LHCN-M2 (cell line): Measurements from ENCODE around the gene TAGLN. TPM values are rescaled to one million over a fixed set of nuclear protein-coding genes. Genes with fewer than 3 reads are reported as not detected.

Source experiments
- DNase-seq: peaks from one replicate; pipeline ENCODE4 v3.0.0-alpha.2; 2012; ENCODE audit warnings: low read depth
- total RNA-seq: library from RNA; depleted of rRNA; stranded (reverse); fragments of >200 nt; gene quantifications from 2 replicates; pipeline ENCODE4 v1.2.3, GENCODE V29; 2014; rRNA removed

TAGLN gene
- total RNA-seq, 1 experiment from 2014 or later = 486 TPM

DNA sequence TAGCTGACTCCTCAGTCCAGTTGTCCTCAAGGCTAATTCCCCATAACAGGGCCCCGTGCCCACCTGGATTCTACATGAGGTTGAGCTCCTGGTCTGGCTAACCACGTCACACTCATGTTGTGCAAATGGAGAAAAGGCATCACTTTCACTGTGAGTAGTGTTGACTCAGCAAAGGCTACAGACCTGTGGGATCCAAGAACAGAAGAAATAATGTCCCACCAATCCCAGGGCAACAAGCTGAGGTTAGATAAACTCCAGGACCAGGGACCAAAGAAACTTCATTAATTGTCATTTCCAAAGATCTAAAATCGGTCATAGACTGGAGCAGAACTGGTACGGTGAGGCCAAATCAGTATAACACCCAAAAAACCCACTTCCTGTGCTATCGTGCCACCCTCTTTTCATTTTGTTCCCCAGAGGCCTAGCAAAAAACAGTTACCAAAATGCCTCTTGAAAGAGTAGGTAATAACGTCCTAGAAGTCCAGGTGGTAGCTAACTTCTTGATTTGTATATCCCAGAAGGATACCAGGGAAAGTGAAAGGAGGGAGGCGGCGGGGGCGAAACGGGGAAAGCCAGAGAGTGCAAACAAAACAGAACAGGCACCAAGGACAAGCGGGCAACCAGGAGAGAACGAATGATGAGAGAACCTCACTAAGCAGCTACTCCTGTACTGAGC lies 31.3 kb downstream of the TAGLN start:
- DNase-seq = peak; percentile 33

GRCh38 chr11:117230999-117231841 lies 32.0 kb downstream of the TAGLN start:
- DNase-seq = no peak

DNA sequence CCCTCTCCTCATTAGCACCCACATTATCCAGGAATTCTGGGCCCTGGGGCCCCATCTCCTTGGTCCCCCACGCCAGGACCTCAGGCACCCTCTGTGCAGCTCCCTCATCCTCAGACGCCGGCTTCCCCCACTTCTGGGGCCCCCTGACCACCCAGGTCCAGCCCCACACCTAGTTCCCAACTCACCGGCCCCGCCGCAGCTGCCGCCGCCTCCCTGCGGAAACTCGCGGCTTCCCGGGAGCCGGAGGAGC lies 32.6 kb downstream of the TAGLN start, which contains the start of gene PCSK7:
Gene PCSK7 (minus strand): TSS at position 232 of the 250 bp plus-strand sequence. CDS start 2,229 bp downstream, outside the sequence.
- no peak for DNase-seq

DNA sequence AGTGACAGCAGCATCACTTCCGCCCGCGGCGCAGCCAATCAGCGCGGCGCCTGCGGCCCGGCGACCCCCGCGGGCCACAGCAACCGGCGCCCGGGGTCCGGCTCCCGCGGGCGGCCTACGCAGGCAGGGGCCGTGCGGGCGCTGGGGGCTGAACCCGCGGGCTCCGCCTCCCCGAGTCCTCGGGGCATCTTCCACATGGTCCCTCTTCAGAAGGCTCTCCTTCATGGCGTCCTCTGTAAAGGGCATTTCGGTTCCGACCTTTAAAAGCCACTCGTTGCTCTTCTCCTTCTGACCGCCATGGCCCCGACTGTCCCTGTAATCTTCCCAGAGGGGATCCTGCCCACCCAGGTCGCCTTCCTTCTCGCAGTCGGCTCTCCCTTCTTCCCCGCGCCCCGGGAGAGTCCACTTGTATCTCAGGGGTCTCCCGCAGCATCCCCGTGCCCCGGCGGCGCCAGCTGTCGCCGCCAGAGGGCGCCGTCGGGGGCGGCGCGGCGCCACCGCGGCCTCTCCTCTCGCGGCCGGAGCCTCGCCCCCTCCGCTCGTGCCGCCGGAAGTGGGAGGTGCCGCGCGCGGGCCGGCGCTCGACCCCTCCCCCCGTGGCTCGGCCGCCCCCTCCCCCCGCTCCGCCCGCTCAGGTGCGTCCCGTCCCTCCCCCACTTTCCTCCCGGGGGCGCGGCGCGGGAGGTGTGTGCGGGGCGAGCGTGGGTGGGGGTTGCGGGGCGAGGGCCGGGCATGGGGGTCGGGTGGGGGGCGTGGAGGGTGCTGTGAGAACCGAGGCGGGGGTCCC lies 33.1 kb downstream of the TAGLN start, which contains the start of gene RNF214:
Gene RNF214 (plus strand): TSS at position 580 of the 787 bp plus-strand sequence. CDS start 1,602 bp downstream, outside the sequence.
- peak; percentile 64 for DNase-seq

- DNase-seq = no peak
Measured at GRCh38 chr11:117232911-117233409, 33.8 kb downstream of the TAGLN start.

DNA sequence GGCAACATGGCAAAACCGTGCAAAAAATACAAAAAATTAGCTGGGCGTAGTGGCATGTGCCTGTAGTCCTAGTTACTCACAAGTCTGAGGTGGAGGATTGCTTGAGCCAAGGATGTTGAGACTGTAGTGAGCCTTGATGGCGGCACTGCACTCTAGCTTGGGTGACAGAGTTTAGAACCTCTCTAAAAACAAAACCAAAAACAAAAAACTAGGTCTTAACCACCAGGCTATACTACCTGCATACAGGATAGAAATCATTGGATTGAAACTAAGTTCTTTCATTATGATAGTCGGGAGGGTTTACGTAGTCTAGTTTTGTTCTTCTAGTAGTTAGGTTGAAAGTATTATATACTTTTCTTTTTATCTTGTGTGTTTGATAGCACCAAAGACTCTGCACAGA lies 39.1 kb downstream of the TAGLN start:
- DNase-seq = no peak

GRCh38 chr11:117239295-117239694 lies 40.1 kb downstream of the TAGLN start:
- DNase-seq = peak; percentile 96

DNA sequence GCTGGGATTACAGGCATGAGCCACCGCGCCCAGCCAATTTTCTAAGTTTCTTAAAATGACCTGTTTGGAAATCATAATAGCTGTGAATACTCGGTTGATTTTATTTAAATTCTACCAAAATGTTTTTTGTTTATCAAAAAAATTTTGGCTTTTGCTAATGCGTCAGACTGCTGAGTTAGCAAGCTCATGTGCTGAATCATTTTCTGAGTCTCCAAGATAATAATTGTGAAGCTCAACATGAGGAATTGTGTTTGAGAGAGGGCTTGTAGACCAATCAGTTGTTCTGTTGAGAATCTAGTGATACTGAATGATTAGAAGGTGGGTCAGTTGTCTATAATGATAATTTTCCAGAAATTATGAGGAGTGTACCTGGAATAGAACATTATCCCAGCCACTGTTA lies 49.2 kb downstream of the TAGLN start:
- DNase-seq = no peak

DNA sequence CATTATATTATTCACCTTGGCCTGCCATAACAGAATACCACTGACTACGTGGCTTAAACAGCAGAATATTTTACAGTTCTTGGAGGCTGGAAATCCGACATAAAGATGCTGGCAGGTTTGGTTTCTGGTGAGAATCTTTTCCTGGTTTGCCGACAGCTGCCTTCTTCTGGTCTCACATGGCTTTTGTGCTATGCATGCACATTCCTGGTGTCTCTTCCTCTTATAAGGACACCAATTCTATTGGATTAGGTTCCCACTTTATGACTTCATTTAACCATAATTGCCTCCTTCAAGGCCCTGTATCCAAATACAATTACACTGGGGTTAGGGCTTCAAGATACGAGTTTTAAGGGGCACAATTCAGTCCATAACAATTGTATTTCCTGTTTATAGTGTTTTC lies 50.4 kb downstream of the TAGLN start:
- DNase-seq = no peak

GRCh38 chr11:117251506-117251905 lies 52.3 kb downstream of the TAGLN start:
- no peak for DNase-seq

GRCh38 chr11:117255966-117256365 lies 56.8 kb downstream of the TAGLN start:
- no peak for DNase-seq

GRCh38 chr11:117256573-117256972 lies 57.4 kb downstream of the TAGLN start:
- peak; percentile 68 for DNase-seq

Other genes with a start within 250 kb of the TAGLN start
- gene SIK3, start 100.9 kb upstream of the TAGLN start, total RNA-seq = 11.4 and 12.2 TPM in 2 replicates
- gene PAFAH1B2, start 55.1 kb upstream of the TAGLN start, total RNA-seq = 108 and 117 TPM in 2 replicates
- gene SIDT2, start 20.6 kb upstream of the TAGLN start, total RNA-seq = 18.3 and 18.7 TPM in 2 replicates
- gene PCSK7, start 32.7 kb downstream of the TAGLN start, total RNA-seq = 51.6 and 61.0 TPM in 2 replicates
- 9.3 and 12.6 TPM in 2 replicates for gene RNF214, start 33.3 kb downstream of the TAGLN start, total RNA-seq
- gene BACE1-AS, start 92.0 kb downstream of the TAGLN start, total RNA-seq = 3.4 and 4.7 TPM in 2 replicates
- gene BACE1, start 116.9 kb downstream of the TAGLN start, total RNA-seq = 29.8 and 38.5 TPM in 2 replicates
- gene CEP164, start 128.5 kb downstream of the TAGLN start, total RNA-seq = 37.5 and 48.7 TPM in 2 replicates